HCT116 (cell line): ENCODE results near the gene ROR2. TPM values are rescaled to one million over a fixed set of nuclear protein-coding genes. Genes with fewer than 3 reads are reported as not detected.

ENCODE experiments used
- ATAC-seq: fragments of 200-7000 bp; cut with Tn5 transposase; 2 replicates; pipeline ENCODE4 v1.9.1; 2020; ENCODE audit warnings: mild to moderate bottlenecking, moderate library complexity
- BruUV-seq: library from RNA; stranded (reverse); fragments of 400-500 nt; replicated peaks from 2 replicates; lab custom pipeline; 2021; lab: Mats Ljungman, UMichigan
- CTCF ChIA-PET: fragments of 300-600 bp; sonication (Branson Sonifier 250); formaldehyde crosslinking; loops from one replicate; lab custom pipeline; 2021; ENCODE audit warnings: antibody characterized with exemption; lab: Charles Lee
- POLR2A ChIA-PET: fragments of 300-600, 350-600 bp; sonication (Branson Sonifier 250); formaldehyde crosslinking; loops from one replicate; lab custom pipeline; 2021; ENCODE audit warnings: antibody characterized with exemption; lab: Charles Lee
- RAD21 ChIA-PET, 2 experiments: fragments of 300-600 bp; sonication (Branson Sonifier 250); formaldehyde crosslinking; loops; one replicate each; lab custom pipeline; 2023; ENCODE audit warnings: low total read pairs in 2 of 2; ENCODE audit not compliant: uncharacterized antibody in 2 of 2, unreplicated experiment in 2 of 2, low non-redundant PET in 1 of 2; lab: Charles Lee
- DNase-seq: peaks from one replicate; pipeline ENCODE4 v3.0.0-alpha.2; 2010; ENCODE audit warnings: low read depth, low spot score
- H2AFZ ChIP-seq: fragments of 200-600 bp; shearing (Covaris generic), sonication (generic); 2 replicates; pipeline ENCODE4 v1.6.1; 2017; ENCODE audit warnings: low read depth, mixed run types, mixed read lengths, antibody characterized with exemption, low read length; ENCODE audit not compliant: poor library complexity, severe bottlenecking
- H3K27ac ChIP-seq: 2 replicates; pipeline ENCODE4 v1.5.1; 2012; ENCODE audit warnings: low read depth, low read length
- H3K27me3 ChIP-seq: fragments of 200-600 bp; sonication (generic); 2 replicates; pipeline ENCODE4 v1.6.1; 2016; ENCODE audit warnings: mixed run types, low read length, mixed read lengths; ENCODE audit not compliant: insufficient read depth
- H3K36me3 ChIP-seq, 2 experiments: fragments of 200-500 bp in 1 of 2; fragments of 200-600 bp in 1 of 2; sonication (Bioruptor generic) in 1 of 2; sonication (generic) in 1 of 2; 2 replicates each; pipeline versions ENCODE4 v1.5.1 to v1.6.1; 2014 to 2016; ENCODE audit warnings: low read length in 2 of 2, inconsistent platforms in 1 of 2, mixed read lengths in 1 of 2, mixed run types in 1 of 2; ENCODE audit not compliant: insufficient read depth in 2 of 2, control insufficient read depth in 1 of 2
- H3K4me1 ChIP-seq, 2 experiments: fragments of 200-600 bp in 1 of 2; sonication (generic) in 1 of 2; 2 replicates each; pipeline versions ENCODE4 v1.5.1 to v1.6.1; 2012 to 2017; ENCODE audit warnings: low read length in 2 of 2, inconsistent platforms in 1 of 2, mild to moderate bottlenecking in 1 of 2, mixed read lengths in 1 of 2, mixed run types in 1 of 2, moderate library complexity in 1 of 2; ENCODE audit not compliant: insufficient read depth in 2 of 2, control insufficient read depth in 1 of 2
- H3K4me2 ChIP-seq: fragments of 200-600 bp; sonication (generic); 2 replicates; pipeline ENCODE4 v1.6.1; 2017; ENCODE audit warnings: mixed run types, low read length, mixed read lengths
- H3K4me3 ChIP-seq, 2 experiments: fragments of 200-600 bp in 1 of 2; sonication (generic) in 1 of 2; replicated peaks in 1 of 2; 2 replicates each; pipeline ENCODE4 v1.5.1; 2011 to 2016; ENCODE audit warnings: low read length in 2 of 2, control low read depth in 1 of 2, low read depth in 1 of 2, mild to moderate bottlenecking in 1 of 2, mixed read lengths in 1 of 2, mixed run types in 1 of 2
- H3K79me2 ChIP-seq: fragments of 200-600 bp; sonication (generic); 2 replicates; pipeline ENCODE4 v1.6.1; 2017; ENCODE audit warnings: mild to moderate bottlenecking, mixed run types, low read length, moderate library complexity, mixed read lengths; ENCODE audit not compliant: insufficient read depth
- H3K9ac ChIP-seq: fragments of 200-600 bp; sonication (generic); 2 replicates; pipeline ENCODE4 v1.6.1; 2016; ENCODE audit warnings: low read length, mixed read lengths
- H3K9me2 ChIP-seq: fragments of 200-600 bp; sonication (generic), shearing (Covaris generic); 2 replicates; pipeline ENCODE4 v1.6.1; 2017; ENCODE audit warnings: mixed run types, mild to moderate bottlenecking, moderate library complexity; ENCODE audit not compliant: insufficient read depth
- H3K9me3 ChIP-seq, 2 experiments: fragments of 200-500 bp in 1 of 2; fragments of 200-600 bp in 1 of 2; sonication (Bioruptor generic) in 1 of 2; sonication (generic) in 1 of 2; 2 replicates each; pipeline ENCODE4 v1.6.1; 2014 to 2017; ENCODE audit warnings: low read length in 2 of 2, mixed read lengths in 2 of 2, inconsistent platforms in 1 of 2, low read depth in 1 of 2, mild to moderate bottlenecking in 1 of 2, mixed run types in 1 of 2, moderate library complexity in 1 of 2; ENCODE audit not compliant: control insufficient read depth in 1 of 2, insufficient read depth in 1 of 2
- H4K20me1 ChIP-seq: fragments of 200-600 bp; sonication (generic), shearing (Covaris generic); 2 replicates; pipeline ENCODE4 v1.6.1; 2017; ENCODE audit warnings: mixed run types, mild to moderate bottlenecking, moderate library complexity; ENCODE audit not compliant: insufficient read depth
- ATF3 ChIP-seq: IDR thresholded peaks from 2 replicates; pipeline ENCODE4 v1.6.1; 2012
- CBX3 ChIP-seq: IDR thresholded peaks from 2 replicates; pipeline ENCODE4 v1.6.1; 2012; ENCODE audit warnings: low read depth
- CTCF ChIP-seq, 3 experiments: fragments of 200-600 bp in 1 of 3; sonication (generic) in 1 of 3; IDR thresholded peaks in 2 of 3; conservative IDR thresholded peaks in 1 of 3; 2 replicates each; pipeline ENCODE4 v1.5.1; 2012 to 2017; ENCODE audit warnings: low read depth in 2 of 3, low read length in 2 of 3, antibody characterized with exemption in 1 of 3, borderline replicate concordance in 1 of 3, control low read depth in 1 of 3, mild to moderate bottlenecking in 1 of 3, mixed read lengths in 1 of 3, mixed run types in 1 of 3, moderate library complexity in 1 of 3; ENCODE audit not compliant: insufficient read depth in 1 of 3
- EZH2 ChIP-seq: fragments of 200-600 bp; sonication (generic); IDR thresholded peaks from 2 replicates; pipeline ENCODE4 v1.6.1; 2017; ENCODE audit warnings: antibody characterized with exemption, mixed run types
- EZH2phosphoT487 ChIP-seq: fragments of 200-600 bp; IDR thresholded peaks from 2 replicates; pipeline ENCODE4 v1.6.1; 2018; ENCODE audit warnings: antibody characterized with exemption, borderline replicate concordance
- FOSL1 ChIP-seq: IDR thresholded peaks from 2 replicates; pipeline ENCODE4 v1.6.1; 2012; ENCODE audit warnings: low read depth
- POLR2A ChIP-seq: IDR thresholded peaks from 2 replicates; pipeline ENCODE4 v1.7.0; 2011; ENCODE audit warnings: borderline replicate concordance; ENCODE audit not compliant: insufficient read depth, insufficient read length; ENCODE audit errors: extremely low read depth
- POLR2AphosphoS5 ChIP-seq: IDR thresholded peaks from 2 replicates; pipeline ENCODE4 v1.6.1; 2011; ENCODE audit warnings: mild to moderate bottlenecking, low read depth, low read length, moderate library complexity
- REST ChIP-seq: IDR thresholded peaks from 2 replicates; pipeline ENCODE4 v1.6.1; 2012; ENCODE audit warnings: low read depth
- SIN3A ChIP-seq: IDR thresholded peaks from 2 replicates; pipeline ENCODE4 v1.6.1; 2012; ENCODE audit warnings: low read depth
- SRF ChIP-seq: IDR thresholded peaks from 2 replicates; pipeline ENCODE4 v1.6.1; 2012; ENCODE audit warnings: low read depth
- ZNF274 ChIP-seq: fragments of 200-500 bp; sonication (Bioruptor generic); IDR thresholded peaks from 2 replicates; pipeline ENCODE4 v1.6.1; 2014; ENCODE audit warnings: mild to moderate bottlenecking, low read depth, low read length, inconsistent platforms
- intact Hi-C: fragments of 100-400 bp; cut with micrococcal nuclease; formaldehyde crosslinking; loops from 2 replicates; pipeline ENCODE4 v1.10.0; 2022
- total RNA-seq: library from RNA; stranded (reverse); gene quantifications from one replicate; pipeline ENCODE4 v1.2.1, GENCODE V29; 2021; ENCODE audit not compliant: unreplicated experiment
- TF ChIP-seq, protein P1 (sequence below): IDR thresholded peaks from 2 replicates; pipeline ENCODE4 v1.6.1; 2011; ENCODE audit warnings: mild to moderate bottlenecking, low read length, moderate library complexity; ENCODE audit not compliant: insufficient replicate concordance; ENCODE audit errors: extremely low read depth

The ROR2 gene
- total RNA-seq, 1 experiment from 2014 or later = 15.7 TPM

DNA sequence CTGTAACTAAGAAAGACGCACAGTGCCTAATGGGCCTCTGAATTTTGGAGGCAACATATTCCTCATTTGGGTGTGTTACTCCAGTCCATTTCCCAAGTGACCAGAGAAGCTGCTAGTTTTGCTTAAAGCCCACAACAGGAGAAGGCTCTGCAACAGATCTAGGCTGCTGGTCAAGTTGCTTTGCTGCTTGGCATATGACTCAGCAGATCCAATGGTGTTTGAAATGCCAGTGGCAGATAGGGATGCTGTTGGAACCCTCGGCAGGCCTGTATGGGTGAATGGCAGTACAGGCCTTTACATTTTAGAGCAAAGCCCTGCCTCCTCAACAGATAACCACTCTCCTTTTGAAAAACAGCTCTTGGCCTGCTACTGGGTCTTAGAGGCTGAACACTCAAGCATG, 36.2 kb upstream of the ROR2 start (continued):
- TF ChIP-seq, protein P1, sequence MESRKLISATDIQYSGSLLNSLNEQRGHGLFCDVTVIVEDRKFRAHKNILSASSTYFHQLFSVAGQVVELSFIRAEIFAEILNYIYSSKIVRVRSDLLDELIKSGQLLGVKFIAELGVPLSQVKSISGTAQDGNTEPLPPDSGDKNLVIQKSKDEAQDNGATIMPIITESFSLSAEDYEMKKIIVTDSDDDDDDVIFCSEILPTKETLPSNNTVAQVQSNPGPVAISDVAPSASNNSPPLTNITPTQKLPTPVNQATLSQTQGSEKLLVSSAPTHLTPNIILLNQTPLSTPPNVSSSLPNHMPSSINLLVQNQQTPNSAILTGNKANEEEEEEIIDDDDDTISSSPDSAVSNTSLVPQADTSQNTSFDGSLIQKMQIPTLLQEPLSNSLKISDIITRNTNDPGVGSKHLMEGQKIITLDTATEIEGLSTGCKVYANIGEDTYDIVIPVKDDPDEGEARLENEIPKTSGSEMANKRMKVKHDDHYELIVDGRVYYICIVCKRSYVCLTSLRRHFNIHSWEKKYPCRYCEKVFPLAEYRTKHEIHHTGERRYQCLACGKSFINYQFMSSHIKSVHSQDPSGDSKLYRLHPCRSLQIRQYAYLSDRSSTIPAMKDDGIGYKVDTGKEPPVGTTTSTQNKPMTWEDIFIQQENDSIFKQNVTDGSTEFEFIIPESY = no peak

- DNase-seq (no peak), ATAC-seq (no peak)
- H3K9me3 ChIP-seq = peaks cover 0 to 5% of the 10 kb centered on the region in 2 experiments; a peak in 1 of 4 replicates
- no TSS peak for BruUV-seq
- H3K4me3 ChIP-seq = no peak overlapping the region
- no peaks in the 10 kb centered on the region for H3K79me2 ChIP-seq
- H3K9me2 ChIP-seq = no peaks in the 10 kb centered on the region
- H2AFZ ChIP-seq = no peak overlapping the region
- H3K36me3 ChIP-seq = no peaks in the 10 kb centered on the region
- no peak for TF ChIP-seq SRF
- no peak for TF ChIP-seq POLR2AphosphoS5
- no peak for TF ChIP-seq ATF3
- TF ChIP-seq SIN3A = no peak
- TF ChIP-seq ZNF274 = no peak
- no peak for TF ChIP-seq CBX3
- TF ChIP-seq EZH2phosphoT487 = no peak
- TF ChIP-seq REST = no peak
- no peak for TF ChIP-seq FOSL1
- TF ChIP-seq EZH2 = no peak
- no peak for TF ChIP-seq POLR2A
- no peak for TF ChIP-seq CTCF (IDR thresholded peaks at IDR 0.05 in 2 of 3, conservative IDR thresholded peaks at IDR 0.05 in 1 of 3; ENCODE audit: borderline replicate concordance in 1 of 3, insufficient read depth in 1 of 3, low read depth in 2 of 3, low read length in 2 of 3)
- ChIA-PET CTCF (no interaction called here), RAD21 (no interaction called here), POLR2A (no interaction called here)
- no peaks in the 10 kb centered on the region for H3K27me3 ChIP-seq
- no peak overlapping the region for H3K27ac ChIP-seq
- H3K4me2 ChIP-seq = no peak overlapping the region
- no peaks in the 10 kb centered on the region for H4K20me1 ChIP-seq
- intact Hi-C loops = no loop called here
- H3K9ac ChIP-seq = no peak overlapping the region
- no peaks in the 10 kb centered on the region for H3K4me1 ChIP-seq
Observed at GRCh38 chr9:91985692-91986091, 35.7 kb upstream of the ROR2 start.
